ENCODE results near the gene GARRE1. TPM values are rescaled to one million over a fixed set of nuclear protein-coding genes. Genes with fewer than 3 reads are reported as not detected.
"Not testable (repeated sequence)": the region's sequence is repeated elsewhere in the genome, so short reads cannot be mapped to it uniquely, and the experiment has no call there.

The GARRE1 gene
- total and polyA plus RNA-seq, 11 donors, result 7.8 to 34.7 (median 20.6) TPM

- no peak overlapping the region for H3K4me3 ChIP-seq
- ATAC-seq (no peak), DNase-seq (no peak)
- no peak for TF ChIP-seq POLR2A (IDR thresholded peaks at IDR 0.05)
- TF ChIP-seq, protein P1, sequence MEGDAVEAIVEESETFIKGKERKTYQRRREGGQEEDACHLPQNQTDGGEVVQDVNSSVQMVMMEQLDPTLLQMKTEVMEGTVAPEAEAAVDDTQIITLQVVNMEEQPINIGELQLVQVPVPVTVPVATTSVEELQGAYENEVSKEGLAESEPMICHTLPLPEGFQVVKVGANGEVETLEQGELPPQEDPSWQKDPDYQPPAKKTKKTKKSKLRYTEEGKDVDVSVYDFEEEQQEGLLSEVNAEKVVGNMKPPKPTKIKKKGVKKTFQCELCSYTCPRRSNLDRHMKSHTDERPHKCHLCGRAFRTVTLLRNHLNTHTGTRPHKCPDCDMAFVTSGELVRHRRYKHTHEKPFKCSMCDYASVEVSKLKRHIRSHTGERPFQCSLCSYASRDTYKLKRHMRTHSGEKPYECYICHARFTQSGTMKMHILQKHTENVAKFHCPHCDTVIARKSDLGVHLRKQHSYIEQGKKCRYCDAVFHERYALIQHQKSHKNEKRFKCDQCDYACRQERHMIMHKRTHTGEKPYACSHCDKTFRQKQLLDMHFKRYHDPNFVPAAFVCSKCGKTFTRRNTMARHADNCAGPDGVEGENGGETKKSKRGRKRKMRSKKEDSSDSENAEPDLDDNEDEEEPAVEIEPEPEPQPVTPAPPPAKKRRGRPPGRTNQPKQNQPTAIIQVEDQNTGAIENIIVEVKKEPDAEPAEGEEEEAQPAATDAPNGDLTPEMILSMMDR (IDR thresholded peaks at IDR 0.05), result no peak
- peaks cover 0 to 16% (median 7%) of the 10 kb centered on the region in 9 donors for H3K36me3 ChIP-seq
- H3K27ac ChIP-seq, result peak overlapping the region in 2 of 12 donors; percentile 15
- no peaks in the 10 kb centered on the region for H3K27me3 ChIP-seq
- H3K4me1 ChIP-seq, result peaks cover 0 to 60% (median 33%) of the 10 kb centered on the region in 12 donors
- WGBS, 4 donors, result 58 to 75% (median 67%) methylated on average over 4 of the region's 4 CpGs
- H3K9me3 ChIP-seq, result no peaks in the 10 kb centered on the region
- intact Hi-C loops (cut with DNase I), result no loop called here
Measured at GRCh38 chr19:34276614-34277013, 22.3 kb downstream of the GARRE1 start.

DNA sequence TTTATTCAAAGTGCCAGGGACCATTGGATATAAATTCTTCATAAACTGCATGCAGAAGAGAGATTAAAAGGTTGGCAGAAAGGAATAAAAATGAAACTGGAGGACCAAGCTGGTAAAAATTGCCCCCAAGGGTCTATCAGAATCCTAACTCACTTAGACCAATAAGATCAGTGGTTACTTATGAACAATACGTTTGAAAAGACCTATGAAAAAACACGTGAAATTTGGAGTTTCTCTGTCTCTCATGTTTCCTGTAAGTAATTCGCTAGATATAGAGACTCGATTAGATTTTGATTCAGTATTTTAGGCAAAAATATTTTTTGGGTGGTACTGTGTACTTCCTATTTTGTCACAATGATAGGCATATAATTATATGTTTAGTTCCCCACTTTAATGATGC is 22.9 kb downstream of the GARRE1 start:
- intact Hi-C loops (cut with DNase I), result no loop called here
- peak overlapping the region in 1 of 12 donors; percentile 15 for H3K27ac ChIP-seq
- H3K9me3 ChIP-seq, result no peaks in the 10 kb centered on the region
- ATAC-seq (no peak), DNase-seq (no peak)
- peaks cover 0 to 20% (median 7%) of the 10 kb centered on the region in 9 donors for H3K36me3 ChIP-seq
- H3K4me3 ChIP-seq, result no peak overlapping the region
- TF ChIP-seq, protein P1 (IDR thresholded peaks at IDR 0.05), result no peak
- no peak for TF ChIP-seq POLR2A (IDR thresholded peaks at IDR 0.05)
- WGBS, 4 donors, result 54 to 65% (median 61%) methylated on average over 4 of the region's 4 CpGs
- H3K27me3 ChIP-seq, result no peaks in the 10 kb centered on the region
- H3K4me1 ChIP-seq, result peaks cover 0 to 60% (median 32%) of the 10 kb centered on the region in 12 donors

- no peaks in the 10 kb centered on the region for H3K9me3 ChIP-seq
- H3K27ac ChIP-seq, result no peak overlapping the region
- WGBS, 4 donors, result 88 to 96% (median 92%) methylated on average over 4 of the region's 4 CpGs
- H3K4me3 ChIP-seq, result no peak overlapping the region
- H3K36me3 ChIP-seq, result peaks cover 0 to 20% (median 7%) of the 10 kb centered on the region in 9 donors
- ATAC-seq (no peak), DNase-seq (no peak)
- peaks cover 0 to 58% (median 30%) of the 10 kb centered on the region in 12 donors for H3K4me1 ChIP-seq
- no peak for TF ChIP-seq POLR2A (IDR thresholded peaks at IDR 0.05)
- TF ChIP-seq, protein P1 (IDR thresholded peaks at IDR 0.05), result no peak
- H3K27me3 ChIP-seq, result no peaks in the 10 kb centered on the region
- intact Hi-C loops (cut with DNase I), result no loop called here
Measured at GRCh38 chr19:34278783-34279182, 24.4 kb downstream of the GARRE1 start.

DNA sequence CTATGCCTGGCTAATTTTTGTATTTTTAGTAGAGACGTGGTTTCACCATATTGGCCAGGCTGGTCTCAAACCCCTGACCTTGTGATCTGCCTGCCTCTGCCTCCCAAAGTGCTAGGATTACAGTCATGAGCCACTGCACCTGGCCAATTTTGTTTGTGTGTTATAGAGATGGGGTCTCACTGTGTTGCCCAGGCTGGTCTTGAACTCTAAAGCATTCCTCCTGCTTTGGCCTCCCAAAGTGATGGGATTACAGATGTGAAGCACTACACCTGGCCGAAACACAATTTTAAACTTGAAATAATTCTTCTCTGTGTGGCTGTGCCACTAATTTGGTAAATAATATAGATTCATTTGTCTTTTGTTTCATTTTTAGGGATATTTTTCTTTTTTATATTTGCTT is 27.1 kb downstream of the GARRE1 start:
- WGBS, 4 donors, result 92 to 99% (median 96%) methylated on average over 2 of the region's 2 CpGs
- ATAC-seq; H3K27me3 ChIP-seq; DNase-seq; H3K4me3 ChIP-seq; H3K9me3 ChIP-seq; intact Hi-C loops (cut with DNase I); H3K27ac ChIP-seq: not testable (repeated sequence)
- peaks cover 0 to 38% (median 15%) of the 10 kb centered on the region in 12 donors for H3K4me1 ChIP-seq
- peaks cover 0 to 33% (median 7%) of the 10 kb centered on the region in 9 donors for H3K36me3 ChIP-seq

All from heart left ventricle (tissue), 16 donors.